HG03108 (cell line): Measurements from ENCODE around the gene CD300E.

Source experiments
- ATAC-seq: cut with Tn5 transposase; IDR thresholded peaks from one replicate; pipeline ENCODE4 v1.9.1; 2021; ENCODE audit warnings: moderate library complexity; ENCODE audit not compliant: unreplicated experiment

Gene CD300E

GRCh38 chr17:74623693-74624093, at the start of gene CD300E:
Gene CD300E (minus strand): TSS chr17:74623738. CDS start chr17:74623621, 117 bp downstream.
- no peak for ATAC-seq

- ATAC-seq = no peak
Measured at GRCh38 chr17:74671031-74671771, 47.7 kb upstream of the CD300E start.

GRCh38 chr17:74670329-74670728, 46.8 kb upstream of the CD300E start:
- no peak for ATAC-seq

GRCh38 chr17:74663561-74663960, 40.0 kb upstream of the CD300E start:
- ATAC-seq = no peak

GRCh38 chr17:74659889-74660288, 36.4 kb upstream of the CD300E start:
- ATAC-seq = no peak

- no peak for ATAC-seq
Measured at GRCh38 chr17:74658620-74659019, 35.1 kb upstream of the CD300E start.

- ATAC-seq = no peak
Measured at GRCh38 chr17:74654742-74655141, 31.2 kb upstream of the CD300E start.

GRCh38 chr17:74652020-74652419, 28.5 kb upstream of the CD300E start:
- ATAC-seq = no peak

- ATAC-seq = no peak
Measured at GRCh38 chr17:74649909-74650308, 26.4 kb upstream of the CD300E start.

- ATAC-seq = no peak
Measured at GRCh38 chr17:74647871-74648672, 24.5 kb upstream of the CD300E start.

- ATAC-seq = no peak
Measured at GRCh38 chr17:74646231-74646630, 22.7 kb upstream of the CD300E start.

- no peak for ATAC-seq
Measured at GRCh38 chr17:74645010-74645409, 21.5 kb upstream of the CD300E start.

GRCh38 chr17:74644419-74644818, 20.9 kb upstream of the CD300E start:
- no peak for ATAC-seq

GRCh38 chr17:74643826-74644225, 20.3 kb upstream of the CD300E start:
- no peak for ATAC-seq

GRCh38 chr17:74642995-74643394, 19.5 kb upstream of the CD300E start:
- no peak for ATAC-seq

GRCh38 chr17:74642556-74642955, 19.0 kb upstream of the CD300E start:
- ATAC-seq = no peak

- no peak for ATAC-seq
Measured at GRCh38 chr17:74641958-74642298, 18.4 kb upstream of the CD300E start.

- no peak for ATAC-seq
Measured at GRCh38 chr17:74641224-74641957, 17.9 kb upstream of the CD300E start.

- ATAC-seq = no peak
Measured at GRCh38 chr17:74639704-74640151, 16.2 kb upstream of the CD300E start.

- no peak for ATAC-seq
Measured at GRCh38 chr17:74637926-74638325, 14.4 kb upstream of the CD300E start.

- no peak for ATAC-seq
Measured at GRCh38 chr17:74637265-74637664, 13.7 kb upstream of the CD300E start.
